Measurements from ENCODE around the gene GPD2. TPM values are rescaled to one million over a fixed set of nuclear protein-coding genes. Genes with fewer than 3 reads are reported as not detected.

Gene GPD2
- total and polyA plus RNA-seq, 2 donors (not counting 1 experiment from before 2014, with no cell fraction given): 21.6 to 46.6 TPM

DNA sequence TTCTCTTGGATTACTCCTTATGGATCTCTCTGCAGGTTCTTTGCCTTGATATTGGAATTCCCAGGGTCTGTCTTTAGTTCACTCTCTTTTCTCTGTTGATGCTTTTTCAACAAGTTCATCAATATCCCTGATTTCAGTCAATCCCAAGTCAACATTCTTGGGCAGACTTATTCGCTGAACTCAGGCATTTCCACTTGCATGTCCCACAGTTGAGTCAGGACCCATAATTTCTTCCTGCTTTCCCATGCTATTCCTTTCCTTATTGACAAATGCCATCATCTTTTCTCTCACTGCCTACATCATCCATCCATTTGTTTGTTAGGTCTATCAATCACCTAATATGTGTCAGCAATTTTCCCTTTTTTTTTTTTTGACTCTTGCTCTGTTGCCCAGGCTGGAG is 11.6 kb downstream of the GPD2 start:
- Histone ChIP-seq H4K20me1 (ENCODE audit: control insufficient read depth, extremely low read depth, insufficient read depth, low read length) (no peaks in the 10 kb centered on the region), H3K9ac (ENCODE audit: insufficient read depth, low read length) (no peak overlapping the region), H3K4me2 (ENCODE audit: extremely low read depth, insufficient read depth, low read length) (no peak overlapping the region), H3K79me2 (ENCODE audit: control insufficient read depth, insufficient read depth, low read length) (peaks cover 14% of the 10 kb centered on the region), H3K4me1 (ENCODE audit: control insufficient read depth, extremely low read depth, insufficient read depth, low read length) (peaks cover 7% of the 10 kb centered on the region), H2AFZ (ENCODE audit: low read length) (no peak overlapping the region), H3K36me3 (ENCODE audit: control insufficient read depth, insufficient read depth, low read length) (no peaks in the 10 kb centered on the region), H3K27me3 (ENCODE audit: control insufficient read depth, insufficient read depth, low read length) (no peaks in the 10 kb centered on the region), H3K4me3 (replicated peaks in 1 of 4; ENCODE audit: control extremely low read depth in 1 of 4, insufficient read depth in 1 of 4, low read depth in 3 of 4, low read length in 4 of 4) (no peak overlapping the region), H3K27ac (ENCODE audit: insufficient read depth, low read length) (no peak overlapping the region), H3K9me3 (ENCODE audit: control insufficient read depth, insufficient read depth, low read depth, low read length) (no peaks in the 10 kb centered on the region)
- DNase-seq (ENCODE audit: low read depth in 2 of 2): no peak
- TF ChIP-seq, protein P1, sequence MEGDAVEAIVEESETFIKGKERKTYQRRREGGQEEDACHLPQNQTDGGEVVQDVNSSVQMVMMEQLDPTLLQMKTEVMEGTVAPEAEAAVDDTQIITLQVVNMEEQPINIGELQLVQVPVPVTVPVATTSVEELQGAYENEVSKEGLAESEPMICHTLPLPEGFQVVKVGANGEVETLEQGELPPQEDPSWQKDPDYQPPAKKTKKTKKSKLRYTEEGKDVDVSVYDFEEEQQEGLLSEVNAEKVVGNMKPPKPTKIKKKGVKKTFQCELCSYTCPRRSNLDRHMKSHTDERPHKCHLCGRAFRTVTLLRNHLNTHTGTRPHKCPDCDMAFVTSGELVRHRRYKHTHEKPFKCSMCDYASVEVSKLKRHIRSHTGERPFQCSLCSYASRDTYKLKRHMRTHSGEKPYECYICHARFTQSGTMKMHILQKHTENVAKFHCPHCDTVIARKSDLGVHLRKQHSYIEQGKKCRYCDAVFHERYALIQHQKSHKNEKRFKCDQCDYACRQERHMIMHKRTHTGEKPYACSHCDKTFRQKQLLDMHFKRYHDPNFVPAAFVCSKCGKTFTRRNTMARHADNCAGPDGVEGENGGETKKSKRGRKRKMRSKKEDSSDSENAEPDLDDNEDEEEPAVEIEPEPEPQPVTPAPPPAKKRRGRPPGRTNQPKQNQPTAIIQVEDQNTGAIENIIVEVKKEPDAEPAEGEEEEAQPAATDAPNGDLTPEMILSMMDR (conservative IDR thresholded peaks at IDR 0.05 in 1 of 2, IDR thresholded peaks at IDR 0.05 in 1 of 2; ENCODE audit: low read depth in 1 of 2, low read length in 2 of 2): no peak
- no peak for TF ChIP-seq EZH2 (IDR thresholded peaks at IDR 0.05; ENCODE audit: low read length, missing control alignments)

- Histone ChIP-seq H2AFZ (ENCODE audit: low read length) (no peak overlapping the region), H3K9me3 (ENCODE audit: control insufficient read depth, insufficient read depth, low read depth, low read length) (no peaks in the 10 kb centered on the region), H3K36me3 (ENCODE audit: control insufficient read depth, insufficient read depth, low read length) (no peaks in the 10 kb centered on the region), H3K27ac (ENCODE audit: insufficient read depth, low read length) (no peak overlapping the region), H4K20me1 (ENCODE audit: control insufficient read depth, extremely low read depth, insufficient read depth, low read length) (no peaks in the 10 kb centered on the region), H3K4me3 (replicated peaks in 1 of 4; ENCODE audit: control extremely low read depth in 1 of 4, insufficient read depth in 1 of 4, low read depth in 3 of 4, low read length in 4 of 4) (no peak overlapping the region), H3K4me2 (ENCODE audit: extremely low read depth, insufficient read depth, low read length) (no peak overlapping the region), H3K9ac (ENCODE audit: insufficient read depth, low read length) (no peak overlapping the region), H3K27me3 (ENCODE audit: control insufficient read depth, insufficient read depth, low read length) (no peaks in the 10 kb centered on the region), H3K4me1 (ENCODE audit: control insufficient read depth, extremely low read depth, insufficient read depth, low read length) (peaks cover 7% of the 10 kb centered on the region), H3K79me2 (ENCODE audit: control insufficient read depth, insufficient read depth, low read length) (peaks cover 11% of the 10 kb centered on the region)
- peak in 1 of 2 donors; percentile 33 for DNase-seq (ENCODE audit: low read depth in 2 of 2)
- no peak for TF ChIP-seq EZH2 (IDR thresholded peaks at IDR 0.05; ENCODE audit: low read length, missing control alignments)
- TF ChIP-seq, protein P1 (conservative IDR thresholded peaks at IDR 0.05 in 1 of 2, IDR thresholded peaks at IDR 0.05 in 1 of 2; ENCODE audit: low read depth in 1 of 2, low read length in 2 of 2): no peak
These were observed 12.6 kb downstream of the GPD2 start for GRCh38 chr2:156448766-156449165.

- TF ChIP-seq, protein P1 (conservative IDR thresholded peaks at IDR 0.05 in 1 of 2, IDR thresholded peaks at IDR 0.05 in 1 of 2; ENCODE audit: low read depth in 1 of 2, low read length in 2 of 2): no peak
- no peak for TF ChIP-seq EZH2 (IDR thresholded peaks at IDR 0.05; ENCODE audit: low read length, missing control alignments)
- no peak overlapping the region for H2AFZ ChIP-seq (ENCODE audit: low read length)
- H3K4me3 ChIP-seq (replicated peaks in 1 of 4; ENCODE audit: control extremely low read depth in 1 of 4, insufficient read depth in 1 of 4, low read depth in 3 of 4, low read length in 4 of 4): no peak overlapping the region
- no peaks in the 10 kb centered on the region for H3K36me3 ChIP-seq (ENCODE audit: control insufficient read depth, insufficient read depth, low read length)
- no peaks in the 10 kb centered on the region for H3K27me3 ChIP-seq (ENCODE audit: control insufficient read depth, insufficient read depth, low read length)
- H3K9ac ChIP-seq (ENCODE audit: insufficient read depth, low read length): no peak overlapping the region
- peaks cover 2% of the 10 kb centered on the region for H3K4me1 ChIP-seq (ENCODE audit: control insufficient read depth, extremely low read depth, insufficient read depth, low read length)
- peaks cover 15% of the 10 kb centered on the region for H3K79me2 ChIP-seq (ENCODE audit: control insufficient read depth, insufficient read depth, low read length)
- no peak overlapping the region for H3K27ac ChIP-seq (ENCODE audit: insufficient read depth, low read length)
- H3K9me3 ChIP-seq (ENCODE audit: control insufficient read depth, insufficient read depth, low read depth, low read length): no peaks in the 10 kb centered on the region
- H4K20me1 ChIP-seq (ENCODE audit: control insufficient read depth, extremely low read depth, insufficient read depth, low read length): no peaks in the 10 kb centered on the region
- no peak overlapping the region for H3K4me2 ChIP-seq (ENCODE audit: extremely low read depth, insufficient read depth, low read length)
- DNase-seq (ENCODE audit: low read depth in 2 of 2): peak; percentile 45 to 59
These were observed 16.8 kb downstream of the GPD2 start for GRCh38 chr2:156452971-156453370.
